ENCODE measurements around the gene GNAS-AS1.

The GNAS-AS1 gene

GRCh38 chr20:58794510-58795180 is 56.1 kb downstream of the GNAS-AS1 start:
- H3K4me3 ChIP-seq (ENCODE audit: control insufficient read depth, low read depth, low read length) = no peak overlapping the region
- no peak for TF ChIP-seq CTCF (conservative IDR thresholded peaks at IDR 0.05; ENCODE audit: control insufficient read depth, insufficient read depth, low read depth, low read length)
- no peak for DNase-seq (ENCODE audit: low read depth)

- H3K4me3 ChIP-seq (ENCODE audit: control insufficient read depth, low read depth, low read length) = no peak overlapping the region
- TF ChIP-seq CTCF (conservative IDR thresholded peaks at IDR 0.05; ENCODE audit: control insufficient read depth, insufficient read depth, low read depth, low read length) = no peak
Measured at GRCh38 chr20:58793512-58794420, 56.9 kb downstream of the GNAS-AS1 start.

GRCh38 chr20:58792426-58792825 is 58.3 kb downstream of the GNAS-AS1 start:
- TF ChIP-seq CTCF (conservative IDR thresholded peaks at IDR 0.05; ENCODE audit: control insufficient read depth, insufficient read depth, low read depth, low read length) = no peak
- H3K4me3 ChIP-seq (ENCODE audit: control insufficient read depth, low read depth, low read length) = no peak overlapping the region
- no peak for DNase-seq (ENCODE audit: low read depth)

More at GRCh38 chr20:58793512-58794420, 56.9 kb downstream of the GNAS-AS1 start:
- DNase-seq (ENCODE audit: low read depth) = no peak

- no peak for DNase-seq (ENCODE audit: low read depth)
- no peak for TF ChIP-seq CTCF (conservative IDR thresholded peaks at IDR 0.05; ENCODE audit: control insufficient read depth, insufficient read depth, low read depth, low read length)
- no peak overlapping the region for H3K4me3 ChIP-seq (ENCODE audit: control insufficient read depth, low read depth, low read length)
Measured at GRCh38 chr20:58791286-58791685, 59.4 kb downstream of the GNAS-AS1 start.

GRCh38 chr20:58790454-58790853 is 60.2 kb downstream of the GNAS-AS1 start:
- no peak for DNase-seq (ENCODE audit: low read depth)
- TF ChIP-seq CTCF (conservative IDR thresholded peaks at IDR 0.05; ENCODE audit: control insufficient read depth, insufficient read depth, low read depth, low read length) = no peak
- no peak overlapping the region for H3K4me3 ChIP-seq (ENCODE audit: control insufficient read depth, low read depth, low read length)

GRCh38 chr20:58788896-58789544 is 61.7 kb downstream of the GNAS-AS1 start:
- DNase-seq (ENCODE audit: low read depth) = no peak
- H3K4me3 ChIP-seq (ENCODE audit: control insufficient read depth, low read depth, low read length) = no peak overlapping the region
- TF ChIP-seq CTCF (conservative IDR thresholded peaks at IDR 0.05; ENCODE audit: control insufficient read depth, insufficient read depth, low read depth, low read length) = no peak

Measured in fibroblast of mammary gland (primary cell).